ENCODE measurements around the gene ROCK2.

- TF ChIP-seq, protein P1, sequence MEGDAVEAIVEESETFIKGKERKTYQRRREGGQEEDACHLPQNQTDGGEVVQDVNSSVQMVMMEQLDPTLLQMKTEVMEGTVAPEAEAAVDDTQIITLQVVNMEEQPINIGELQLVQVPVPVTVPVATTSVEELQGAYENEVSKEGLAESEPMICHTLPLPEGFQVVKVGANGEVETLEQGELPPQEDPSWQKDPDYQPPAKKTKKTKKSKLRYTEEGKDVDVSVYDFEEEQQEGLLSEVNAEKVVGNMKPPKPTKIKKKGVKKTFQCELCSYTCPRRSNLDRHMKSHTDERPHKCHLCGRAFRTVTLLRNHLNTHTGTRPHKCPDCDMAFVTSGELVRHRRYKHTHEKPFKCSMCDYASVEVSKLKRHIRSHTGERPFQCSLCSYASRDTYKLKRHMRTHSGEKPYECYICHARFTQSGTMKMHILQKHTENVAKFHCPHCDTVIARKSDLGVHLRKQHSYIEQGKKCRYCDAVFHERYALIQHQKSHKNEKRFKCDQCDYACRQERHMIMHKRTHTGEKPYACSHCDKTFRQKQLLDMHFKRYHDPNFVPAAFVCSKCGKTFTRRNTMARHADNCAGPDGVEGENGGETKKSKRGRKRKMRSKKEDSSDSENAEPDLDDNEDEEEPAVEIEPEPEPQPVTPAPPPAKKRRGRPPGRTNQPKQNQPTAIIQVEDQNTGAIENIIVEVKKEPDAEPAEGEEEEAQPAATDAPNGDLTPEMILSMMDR (IDR thresholded peaks at IDR 0.05; ENCODE audit: low read depth, low read length), result no peak
- no peak for TF ChIP-seq MAX (IDR thresholded peaks at IDR 0.05; ENCODE audit: low read depth, low read length)
- TF ChIP-seq POLR2A (IDR thresholded peaks at IDR 0.05; ENCODE audit: extremely low read depth, insufficient read length), result no peak
Observed at GRCh38 chr2:11312770-11313471, 31.5 kb downstream of the ROCK2 start.
